GM12878 (cell line): ENCODE measurements around the gene SIGLEC5. TPM values are rescaled to one million over a fixed set of nuclear protein-coding genes. Genes with fewer than 3 reads are reported as not detected.

Source experiments
- ETV6 ChIP-seq, 2 experiments: fragments of 450-650 bp in 1 of 2; IDR thresholded peaks in 1 of 2; conservative IDR thresholded peaks in 1 of 2; 2 replicates each; pipeline ENCODE4 v1.6.1; 2014; ENCODE audit warnings: antibody characterized with exemption in 1 of 2, borderline replicate concordance in 1 of 2, low read depth in 1 of 2, mild to moderate bottlenecking in 1 of 2, moderate library complexity in 1 of 2
- FOXM1 ChIP-seq: IDR thresholded peaks from 2 replicates; pipeline ENCODE4 v1.6.1; 2012; ENCODE audit warnings: low read depth, mild to moderate bottlenecking, inconsistent platforms, low read length, moderate library complexity
- MTA3 ChIP-seq: IDR thresholded peaks from 2 replicates; pipeline ENCODE4 v1.6.1; 2012; ENCODE audit warnings: low read length, inconsistent platforms, borderline replicate concordance
- PML ChIP-seq: IDR thresholded peaks from 2 replicates; pipeline ENCODE4 v1.6.1; 2012; ENCODE audit warnings: low read length, inconsistent platforms
- POLR2AphosphoS2 ChIP-seq: IDR thresholded peaks from 2 replicates; pipeline ENCODE4 v1.6.1; 2011; ENCODE audit warnings: low read depth, mild to moderate bottlenecking, low read length, improper control_type of control experiment, moderate library complexity
- SIX5 ChIP-seq: IDR thresholded peaks from 2 replicates; pipeline ENCODE4 v1.6.1; 2011; ENCODE audit warnings: mild to moderate bottlenecking, low read depth, low read length, moderate library complexity; ENCODE audit not compliant: severe bottlenecking
- SMAD1 ChIP-seq: fragments of 450-650 bp; IDR thresholded peaks from 2 replicates; pipeline ENCODE4 v1.6.1; 2018; ENCODE audit warnings: mild to moderate bottlenecking, low read depth; ENCODE audit not compliant: partially characterized antibody
- STAT3 ChIP-seq: IDR thresholded peaks from 2 replicates; pipeline ENCODE4 v1.6.1; 2011; ENCODE audit warnings: low read depth, low read length, improper control_type of control experiment
- ZBTB40 ChIP-seq: fragments of 450-650 bp; IDR thresholded peaks from 2 replicates; pipeline ENCODE4 v1.6.1; 2016; ENCODE audit warnings: mild to moderate bottlenecking, moderate library complexity, borderline replicate concordance
- ZNF207 ChIP-seq: fragments of 450-650 bp; IDR thresholded peaks from 2 replicates; pipeline ENCODE4 v1.6.1; 2014; ENCODE audit warnings: antibody characterized with exemption, mild to moderate bottlenecking, borderline replicate concordance
- ZZZ3 ChIP-seq: IDR thresholded peaks from 2 replicates; pipeline ENCODE4 v1.6.1; 2011; ENCODE audit warnings: low read depth; ENCODE audit not compliant: control insufficient read depth, insufficient read length
- polyA plus RNA-seq, 11 experiments: library from polyadenylated mRNA; depleted of rRNA in 4 of 11; unstranded in 6 of 11; stranded (reverse) in 5 of 11; fragments of >200 nt; fragmentation: Nextera tagmentation in 4 of 11; fragmentation: Illumina TruSeq in 1 of 11; extraction: Ambion mirVana in 4 of 11; extraction: Trizol in 1 of 11; gene quantifications; 1 replicate in 1 of 11; 2 replicates in 10 of 11; pipeline versions ENCODE4 v1.2.1 to v1.2.3, GENCODE V29; 2011 to 2016; ENCODE audit warnings: inconsistent platforms in 2 of 11, missing spikeins in 2 of 11, low read depth in 1 of 11
- total RNA-seq, 4 experiments: library from RNA; depleted of rRNA in 3 of 4; stranded (reverse); fragments of >200 nt in 3 of 4; fragmentation: Illumina TruSeq in 1 of 4; extraction: Trizol in 1 of 4; gene quantifications; 2 replicates each; pipeline versions ENCODE4 v1.2.1 to v1.2.3, GENCODE V29; 2013 to 2021

Gene SIGLEC5
- total and polyA plus RNA-seq, 10 of the 15 experiments (the other 5 are each of a cell fraction or from before 2014, with no cell fraction given) = 0.05 to 2.5 (median 1.4) TPM; not detected in 1

GRCh38 chr19:51627491-51628138 lies 2.6 kb downstream of the SIGLEC5 start (continued):
- TF ChIP-seq ZBTB40 = no peak
- TF ChIP-seq ZZZ3 = no peak
- no peak for TF ChIP-seq MTA3
- no peak for TF ChIP-seq FOXM1
- TF ChIP-seq SMAD1 = no peak
- TF ChIP-seq ETV6 (conservative IDR thresholded peaks at IDR 0.05 in 1 of 2, IDR thresholded peaks at IDR 0.05 in 1 of 2; ENCODE audit: borderline replicate concordance in 1 of 2, low read depth in 1 of 2) = no peak
- no peak for TF ChIP-seq PML
- TF ChIP-seq STAT3 = no peak
- no peak for TF ChIP-seq ZNF207
- TF ChIP-seq SIX5 = no peak
- no peak for TF ChIP-seq POLR2AphosphoS2
- TF ChIP-seq, all 136 proteins: peak for 0
